Activated T-cell treated with anti-CD3 and anti-CD28 coated beads for 24 hours (primary cell): ENCODE data around the gene CPLX3.

Source experiments
- DNase-seq: peaks from one replicate; pipeline ENCODE4 v3.0.0-alpha.2; 2020; ENCODE audit warnings: low read depth

Gene CPLX3

DNA sequence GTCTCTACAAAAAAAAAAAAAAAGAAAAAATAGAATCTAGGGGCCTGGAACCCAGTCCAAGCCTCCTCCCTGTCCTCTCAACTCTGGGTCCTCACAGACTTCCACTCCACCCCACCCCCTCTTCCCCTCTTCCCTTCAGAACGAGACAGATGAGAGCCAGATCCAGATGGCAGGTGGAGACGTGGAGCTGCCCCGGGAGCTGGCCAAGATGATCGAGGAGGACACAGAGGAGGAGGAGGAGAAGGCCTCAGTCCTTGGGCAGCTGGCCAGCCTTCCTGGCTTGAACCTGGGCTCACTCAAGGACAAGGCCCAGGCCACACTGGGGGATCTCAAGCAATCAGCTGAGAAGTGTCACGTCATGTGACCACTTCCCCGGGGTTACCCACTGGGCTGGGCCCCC, 3.6 kb downstream of the CPLX3 start:
- DNase-seq, result no peak

GRCh38 chr15:74830868-74831267, 4.4 kb downstream of the CPLX3 start:
- no peak for DNase-seq

DNA sequence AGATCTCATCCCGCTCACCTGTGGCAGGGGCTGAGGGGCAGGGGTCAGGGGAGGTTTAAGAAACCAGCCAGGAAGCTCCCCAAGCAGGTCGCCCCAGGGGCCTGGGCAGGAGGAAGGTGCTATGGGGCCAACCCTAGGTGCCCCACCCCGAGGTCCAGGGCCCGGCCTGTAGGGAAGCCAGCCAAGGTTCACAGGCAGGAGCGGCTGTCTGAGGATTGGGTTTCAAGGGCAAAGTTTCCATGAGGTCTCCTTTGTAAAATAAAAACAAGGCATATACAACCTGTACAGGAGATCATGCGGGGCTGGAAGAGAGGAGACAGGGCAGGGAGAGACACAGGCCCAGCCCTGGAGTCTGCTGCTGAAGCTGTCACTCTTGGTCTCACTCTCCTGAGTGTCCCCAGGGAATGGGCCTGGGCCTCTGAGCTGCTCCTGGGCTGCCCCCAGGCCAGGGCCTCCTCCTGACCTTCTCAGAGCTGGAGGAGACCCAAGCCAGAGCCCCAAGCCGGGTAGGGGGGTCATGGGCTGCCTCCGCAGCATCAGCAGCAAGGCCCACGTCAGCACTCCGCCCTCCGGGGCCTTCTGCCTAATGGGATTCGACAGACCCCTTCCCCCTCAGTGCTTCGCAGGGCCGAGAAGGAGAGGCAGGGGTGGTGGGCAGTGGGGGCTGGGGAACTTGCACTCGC, 5.5 kb downstream of the CPLX3 start:
- no peak for DNase-seq

- no peak for DNase-seq
Measured at GRCh38 chr15:74832826-74833225, 6.4 kb downstream of the CPLX3 start.

- no peak for DNase-seq
Measured at GRCh38 chr15:74833376-74834107, 7.1 kb downstream of the CPLX3 start.

- peak; percentile 30 for DNase-seq
Measured at GRCh38 chr15:74835312-74835823, 8.9 kb downstream of the CPLX3 start.

DNA sequence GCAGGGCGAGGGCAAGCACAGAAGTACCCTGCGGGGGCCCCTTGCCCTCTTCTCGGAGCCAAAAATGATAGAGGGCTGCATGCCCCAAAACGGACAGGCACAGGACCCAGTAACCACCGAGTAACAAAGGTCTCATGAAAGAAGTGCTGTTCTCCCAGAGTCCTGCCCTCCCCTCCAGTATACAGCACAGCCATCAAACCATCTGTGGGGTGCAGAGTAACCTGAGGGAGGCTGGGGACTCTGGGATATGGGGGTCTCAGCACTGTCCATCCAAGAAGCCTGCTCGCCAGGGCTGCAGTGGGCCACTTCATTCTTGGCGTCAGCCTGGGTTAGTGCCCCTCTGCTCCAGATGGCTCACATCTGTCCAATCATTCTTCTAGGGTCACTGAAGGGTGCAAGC, 10.4 kb downstream of the CPLX3 start:
- no peak for DNase-seq

- no peak for DNase-seq
Measured at GRCh38 chr15:74837482-74838136, 11.2 kb downstream of the CPLX3 start.

GRCh38 chr15:74838137-74838516, 11.7 kb downstream of the CPLX3 start:
- DNase-seq, result no peak

DNA sequence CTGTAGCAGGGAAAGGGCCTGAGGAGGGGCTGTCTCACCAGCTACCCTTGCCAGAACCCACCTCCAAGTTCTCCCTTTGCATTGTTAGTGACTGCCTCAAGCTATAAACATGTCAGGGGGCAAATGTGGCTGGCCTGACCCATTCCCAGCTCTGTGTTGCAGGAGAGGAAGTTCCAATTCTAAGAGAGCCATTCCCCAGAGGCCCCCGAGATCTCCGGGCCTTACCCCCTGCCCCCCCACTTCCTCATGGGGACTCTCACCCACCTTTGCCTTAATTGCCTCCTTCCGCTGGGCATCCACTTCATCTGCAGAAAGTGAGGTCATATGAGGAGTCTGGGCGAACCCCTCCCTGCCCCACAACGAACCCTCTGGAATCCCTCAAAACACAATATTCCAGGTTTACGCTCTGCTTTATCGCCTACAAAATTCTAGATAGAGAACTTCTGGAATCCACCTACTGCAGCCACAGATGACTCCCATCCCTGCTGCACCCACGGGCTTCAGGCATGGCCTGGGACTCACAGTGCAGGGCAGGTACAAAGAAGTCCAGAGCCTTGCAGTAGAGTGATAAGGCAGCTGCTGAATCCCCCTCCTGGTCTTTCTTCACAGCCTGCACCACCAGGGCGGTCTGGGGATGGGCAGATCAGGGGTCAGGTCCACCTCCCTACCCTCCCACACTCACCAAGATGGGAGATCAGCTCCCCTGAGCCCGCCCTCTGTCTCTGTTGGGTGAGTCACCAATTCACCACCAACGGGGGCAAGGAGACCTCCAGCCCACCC, 12.5 kb downstream of the CPLX3 start:
- DNase-seq, result no peak

- DNase-seq, result no peak
Measured at GRCh38 chr15:74839526-74840395, 13.3 kb downstream of the CPLX3 start.

- DNase-seq, result no peak
Measured at GRCh38 chr15:74840851-74841775, 14.7 kb downstream of the CPLX3 start.

GRCh38 chr15:74841891-74842373, 15.5 kb downstream of the CPLX3 start:
- DNase-seq, result no peak

DNA sequence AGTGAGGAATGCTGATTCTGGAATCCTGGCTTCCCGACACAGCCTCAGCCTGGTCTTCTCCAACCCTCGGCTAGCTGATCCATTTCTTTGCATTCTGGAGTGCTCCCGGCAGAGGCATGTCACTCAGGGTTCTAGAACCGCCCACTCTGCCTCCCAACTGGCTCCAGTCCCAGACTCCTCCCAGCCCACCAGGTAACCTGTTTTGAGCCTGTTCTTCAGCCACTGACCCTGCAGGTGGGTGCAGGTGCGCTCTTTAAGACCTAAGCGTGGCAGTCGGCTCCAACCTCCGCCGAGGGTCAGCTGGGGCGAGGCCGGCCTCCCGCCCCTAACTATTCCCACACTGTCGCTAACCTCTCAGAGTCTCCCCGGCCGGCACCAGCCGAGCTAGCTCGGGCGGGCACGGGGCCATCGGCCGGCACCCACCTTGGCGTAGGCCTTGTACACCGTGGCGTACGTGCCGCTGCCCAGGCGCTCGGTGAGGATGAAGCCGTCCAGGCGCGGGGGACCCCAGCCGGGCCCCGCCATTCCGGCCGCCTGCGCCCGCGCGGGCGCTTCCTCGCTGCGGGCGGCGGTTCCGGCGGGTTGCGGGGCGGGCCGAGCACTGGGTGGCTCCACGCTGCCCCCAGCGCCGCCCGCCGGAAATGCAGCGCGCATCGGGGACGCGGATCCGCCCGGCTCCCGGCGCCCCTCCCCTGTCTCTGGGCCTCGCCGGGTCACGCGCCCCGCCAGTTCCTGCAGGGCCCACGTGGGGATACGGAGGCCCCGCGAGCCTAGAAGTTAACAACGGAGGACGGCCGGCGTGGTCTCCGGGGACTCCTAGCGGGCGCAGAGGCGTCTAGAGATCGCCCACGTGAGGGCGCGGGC, 16.4 kb downstream of the CPLX3 start, which contains the start of gene ULK3:
Gene ULK3 (minus strand): TSS at position 576 of the 864 bp plus-strand sequence. CDS start 51 bp downstream, at position 525.
- peak; percentile 90 for DNase-seq

DNA sequence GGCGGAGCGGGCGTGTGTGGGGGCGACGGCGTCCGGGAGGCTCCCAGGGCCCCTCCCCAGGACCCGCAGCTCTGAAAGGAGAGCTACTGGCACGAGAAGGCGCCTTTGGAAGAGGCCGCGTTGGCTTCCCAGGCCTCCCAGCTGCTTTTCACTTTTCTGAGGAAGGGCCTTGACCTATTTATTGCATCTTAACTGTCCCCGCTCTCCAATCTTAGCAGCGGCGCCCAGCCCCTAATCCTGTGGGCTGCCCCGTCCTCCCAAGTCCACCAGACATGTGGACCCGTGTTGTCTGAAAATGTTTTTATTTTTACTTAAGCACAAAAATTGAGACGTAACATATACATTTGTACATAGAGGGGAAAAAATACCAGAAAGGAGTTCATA, 17.0 kb downstream of the CPLX3 start:
- DNase-seq, result no peak

GRCh38 chr15:74843891-74844299, 17.5 kb downstream of the CPLX3 start:
- DNase-seq, result no peak

DNA sequence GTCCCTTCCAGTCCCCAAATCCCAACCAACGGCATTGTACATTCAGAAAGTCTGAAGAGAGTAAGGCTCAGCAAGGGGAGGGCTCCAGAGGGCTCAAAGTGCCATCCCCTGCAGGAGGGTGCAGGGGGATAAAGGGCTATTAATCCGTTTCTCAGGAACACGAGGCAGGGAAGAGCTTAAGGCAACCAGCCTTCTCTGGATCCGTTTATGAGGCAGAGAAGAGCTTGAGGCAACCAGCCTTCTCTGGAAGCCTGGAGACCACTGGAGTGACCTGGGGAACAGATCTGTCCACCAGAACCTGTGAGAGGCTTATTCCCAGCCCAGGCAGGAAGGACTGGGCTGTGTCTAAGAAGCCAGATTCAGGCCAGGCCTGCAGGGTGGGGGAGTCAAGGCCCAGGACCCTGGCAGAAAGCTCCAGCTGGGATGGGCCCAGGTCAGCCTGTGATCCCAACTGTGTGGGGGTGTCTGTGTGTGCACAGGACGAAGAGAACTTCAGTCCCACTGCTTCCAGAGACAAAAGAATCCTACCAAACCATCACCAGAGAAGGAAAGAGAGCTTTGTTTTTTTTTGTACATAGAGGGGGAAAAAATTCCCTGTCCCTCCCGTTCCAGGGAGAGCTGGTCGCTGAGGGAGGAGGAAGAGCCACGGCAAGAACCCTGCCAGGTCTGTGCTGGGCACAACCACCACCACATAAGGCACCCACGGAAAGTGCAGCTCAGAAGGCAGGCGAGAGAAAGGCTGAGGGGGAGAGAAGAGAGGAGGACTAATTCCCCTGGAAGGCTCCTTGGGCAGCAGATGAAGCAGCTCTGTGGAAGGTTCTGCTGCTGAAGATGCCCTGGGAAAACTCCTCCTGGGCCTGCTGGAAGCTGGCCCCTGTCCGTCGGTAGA, 18.1 kb downstream of the CPLX3 start:
- DNase-seq, result no peak

GRCh38 chr15:74845208-74845568, 18.8 kb downstream of the CPLX3 start:
- peak; percentile 47 for DNase-seq
